Sigmoid colon (tissue), 7 donors: ENCODE results near the gene NNMT. TPM values are rescaled to one million over a fixed set of nuclear protein-coding genes. Genes with fewer than 3 reads are reported as not detected.

Source experiments
- DNase-seq: peaks from one replicate; pipeline ENCODE4 v3.0.0-alpha.2; 2019
- H3K27ac ChIP-seq, 4 donors: fragments of 200-600 bp; sonication (generic); one replicate each; pipeline ENCODE4 v1.5.1; 2016 to 2019; ENCODE audit warnings: mild to moderate bottlenecking in 1 of 4
- H3K27me3 ChIP-seq, 3 donors: fragments of 200-600 bp; sonication (generic); one replicate each; pipeline ENCODE4 v1.5.1; 2019; ENCODE audit warnings: mild to moderate bottlenecking in 1 of 3
- H3K36me3 ChIP-seq, 4 donors: fragments of 200-600 bp; sonication (generic); one replicate each; pipeline ENCODE4 v1.5.1; 2016 to 2019
- H3K4me1 ChIP-seq, 4 donors: fragments of 200-600 bp; sonication (generic); one replicate each; pipeline ENCODE4 v1.5.1; 2017 to 2019
- H3K4me3 ChIP-seq, 4 donors: fragments of 200-600 bp; sonication (generic); one replicate each; pipeline ENCODE4 v1.5.1; 2017 to 2019; ENCODE audit warnings: mild to moderate bottlenecking in 2 of 4, moderate library complexity in 1 of 4
- H3K9me3 ChIP-seq, 4 donors: fragments of 200-600 bp in 3 of 4; sonication (generic) in 3 of 4; one replicate each; pipeline versions ENCODE4 v1.5.1 to v1.6.1; 2013 to 2019
- EP300 ChIP-seq, 4 donors: sonication (generic); formaldehyde crosslinking; IDR thresholded peaks; one replicate each; pipeline ENCODE4 v1.6.1; 2017; ENCODE audit warnings: antibody characterized with exemption in 4 of 4
- POLR2A ChIP-seq, 2 donors: fragments of 450-650 bp; IDR thresholded peaks; one replicate each; pipeline ENCODE4 v1.6.1; 2016; ENCODE audit warnings: antibody characterized with exemption in 2 of 2, mild to moderate bottlenecking in 2 of 2, moderate library complexity in 2 of 2
- POLR2AphosphoS5 ChIP-seq, 4 donors: sonication (generic); formaldehyde crosslinking; IDR thresholded peaks; one replicate each; pipeline ENCODE4 v1.6.1; 2017; ENCODE audit warnings: antibody characterized with exemption in 4 of 4
- WGBS, 2 donors: extraction: QIAGEN DNeasy Blood & Tissue Kit; methylation state at CpG; one replicate each; pipeline ENCODE4 v1.1.7; 2013; 5-methylcytosine and 5-hydroxymethylcytosine counted together
- intact Hi-C: fragments of 100-400 bp; cut with DNase I; formaldehyde crosslinking; loops from one replicate; pipeline ENCODE4 v1.15.1; 2023
- polyA plus RNA-seq, 3 donors: library from polyadenylated mRNA; stranded (reverse); fragments of 200-250 nt; gene quantifications; one replicate each; pipeline ENCODE4 v1.2.3, GENCODE V29; 2013
- total RNA-seq, 4 donors: library from RNA; depleted of rRNA; stranded (reverse); fragments of >200 nt; gene quantifications; one replicate each; pipeline ENCODE4 v1.1.0, GENCODE V29; 2016
- TF ChIP-seq, protein P1 (sequence below), 4 experiments: fragments of 450-650 bp in 3 of 4; fragments of 200-600 bp in 1 of 4; IDR thresholded peaks; one replicate each; pipeline ENCODE4 v1.5.1; 2016 to 2019; ENCODE audit warnings: antibody characterized with exemption in 4 of 4, mild to moderate bottlenecking in 3 of 4, moderate library complexity in 2 of 4
- donor health status: healthy with polysubstance abuse.
- donor health status: Bipolar disorder and iron deficiency.
- donor health status: healthy.

Gene NNMT
- total and polyA plus RNA-seq, 7 donors = 28.0 to 960 (median 208) TPM

DNA sequence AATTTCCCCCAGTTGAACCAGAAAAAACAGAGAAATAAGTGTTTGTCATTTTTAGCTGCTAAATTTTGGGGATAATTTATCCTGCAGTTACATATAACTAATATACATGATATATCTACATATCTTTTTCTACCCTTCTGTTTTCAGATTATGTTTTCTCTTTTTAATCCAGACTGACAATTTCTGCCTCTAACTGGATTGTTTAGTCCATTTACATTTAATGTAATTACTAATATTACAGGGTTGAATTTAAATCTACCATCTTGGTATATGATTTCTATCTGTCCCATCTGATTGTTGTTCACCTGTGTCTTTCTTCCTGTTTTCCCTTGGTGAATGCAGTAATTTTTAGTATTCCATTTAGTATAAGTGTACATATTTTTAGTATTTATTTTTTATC is 5.7 kb downstream of the NNMT start:
- no peak for DNase-seq
- Histone ChIP-seq H3K36me3 (peaks cover 0 to 30% (median 0%) of the 10 kb centered on the region in 4 donors), H3K4me3 (no peak overlapping the region), H3K4me1 (peaks cover 0 to 16% (median 2%) of the 10 kb centered on the region in 4 donors), H3K27ac (no peak overlapping the region), H3K9me3 (peaks cover 0 to 8% (median 0%) of the 10 kb centered on the region in 4 donors), H3K27me3 (no peaks in the 10 kb centered on the region)
- TF ChIP-seq EP300 (IDR thresholded peaks at IDR 0.05) = no peak
- TF ChIP-seq, protein P1, sequence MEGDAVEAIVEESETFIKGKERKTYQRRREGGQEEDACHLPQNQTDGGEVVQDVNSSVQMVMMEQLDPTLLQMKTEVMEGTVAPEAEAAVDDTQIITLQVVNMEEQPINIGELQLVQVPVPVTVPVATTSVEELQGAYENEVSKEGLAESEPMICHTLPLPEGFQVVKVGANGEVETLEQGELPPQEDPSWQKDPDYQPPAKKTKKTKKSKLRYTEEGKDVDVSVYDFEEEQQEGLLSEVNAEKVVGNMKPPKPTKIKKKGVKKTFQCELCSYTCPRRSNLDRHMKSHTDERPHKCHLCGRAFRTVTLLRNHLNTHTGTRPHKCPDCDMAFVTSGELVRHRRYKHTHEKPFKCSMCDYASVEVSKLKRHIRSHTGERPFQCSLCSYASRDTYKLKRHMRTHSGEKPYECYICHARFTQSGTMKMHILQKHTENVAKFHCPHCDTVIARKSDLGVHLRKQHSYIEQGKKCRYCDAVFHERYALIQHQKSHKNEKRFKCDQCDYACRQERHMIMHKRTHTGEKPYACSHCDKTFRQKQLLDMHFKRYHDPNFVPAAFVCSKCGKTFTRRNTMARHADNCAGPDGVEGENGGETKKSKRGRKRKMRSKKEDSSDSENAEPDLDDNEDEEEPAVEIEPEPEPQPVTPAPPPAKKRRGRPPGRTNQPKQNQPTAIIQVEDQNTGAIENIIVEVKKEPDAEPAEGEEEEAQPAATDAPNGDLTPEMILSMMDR (IDR thresholded peaks at IDR 0.05) = no peak
- TF ChIP-seq POLR2A (IDR thresholded peaks at IDR 0.05) = no peak
- no peak for TF ChIP-seq POLR2AphosphoS5 (IDR thresholded peaks at IDR 0.05)
- intact Hi-C loops = no loop called here

DNA sequence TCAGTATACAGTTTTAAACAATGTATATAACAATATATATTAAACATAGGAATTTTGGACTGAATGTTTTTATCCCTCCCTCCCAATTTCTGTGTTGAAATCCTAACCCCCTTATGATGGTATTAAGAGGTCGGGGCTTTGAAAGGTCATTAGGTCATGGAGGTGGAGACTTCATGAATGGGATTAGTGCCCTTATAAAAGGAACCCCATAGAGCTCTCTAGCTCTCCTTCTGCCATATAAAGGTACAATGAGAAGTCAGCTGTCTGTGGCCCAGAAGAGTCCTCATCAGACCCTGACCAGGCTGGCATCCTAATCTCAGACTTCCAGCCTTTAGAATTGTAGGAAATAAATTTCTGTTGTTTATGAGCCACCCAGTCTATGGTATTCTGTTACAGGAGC is 6.5 kb downstream of the NNMT start:
- peaks cover 0 to 8% (median 0%) of the 10 kb centered on the region in 4 donors for H3K9me3 ChIP-seq
- intact Hi-C loops = no loop called here
- H3K36me3 ChIP-seq = peaks cover 0 to 30% (median 0%) of the 10 kb centered on the region in 4 donors
- no peak for DNase-seq
- H3K27ac ChIP-seq = no peak overlapping the region
- peaks cover 0 to 13% (median 3%) of the 10 kb centered on the region in 4 donors for H3K4me1 ChIP-seq
- 54 to 66% methylated on average over 1 of the region's 1 CpG for WGBS, 2 donors
- H3K4me3 ChIP-seq = no peak overlapping the region
- H3K27me3 ChIP-seq = no peaks in the 10 kb centered on the region
- no peak for TF ChIP-seq EP300 (IDR thresholded peaks at IDR 0.05)
- no peak for TF ChIP-seq POLR2A (IDR thresholded peaks at IDR 0.05)
- TF ChIP-seq, protein P1 (IDR thresholded peaks at IDR 0.05) = no peak
- TF ChIP-seq POLR2AphosphoS5 (IDR thresholded peaks at IDR 0.05) = no peak

- H3K36me3 ChIP-seq = peaks cover 0 to 22% (median 0%) of the 10 kb centered on the region in 4 donors
- peaks cover 0 to 8% (median 0%) of the 10 kb centered on the region in 4 donors for H3K9me3 ChIP-seq
- intact Hi-C loops = no loop called here
- H3K4me1 ChIP-seq = peaks cover 0 to 18% (median 8%) of the 10 kb centered on the region in 4 donors
- TF ChIP-seq POLR2AphosphoS5 (IDR thresholded peaks at IDR 0.05) = no peak
- TF ChIP-seq EP300 (IDR thresholded peaks at IDR 0.05) = no peak
- no peak for TF ChIP-seq POLR2A (IDR thresholded peaks at IDR 0.05)
- TF ChIP-seq, protein P1 (IDR thresholded peaks at IDR 0.05) = no peak
- H3K27ac ChIP-seq = no peak overlapping the region
- 14 to 66% methylated on average over 1 of the region's 1 CpG for WGBS, 2 donors
- DNase-seq = no peak
- no peaks in the 10 kb centered on the region for H3K27me3 ChIP-seq
- H3K4me3 ChIP-seq = no peak overlapping the region
Observed at GRCh38 chr11:114304065-114304464, 7.9 kb downstream of the NNMT start.

GRCh38 chr11:114304969-114305368 is 8.8 kb downstream of the NNMT start:
- Histone ChIP-seq H3K4me1 (peaks cover 0 to 18% (median 8%) of the 10 kb centered on the region in 4 donors), H3K27ac (no peak overlapping the region), H3K9me3 (peaks cover 0 to 5% (median 0%) of the 10 kb centered on the region in 4 donors), H3K4me3 (no peak overlapping the region), H3K27me3 (no peaks in the 10 kb centered on the region), H3K36me3 (peaks cover 0 to 17% (median under 1%) of the 10 kb centered on the region in 4 donors)
- TF ChIP-seq POLR2AphosphoS5 (IDR thresholded peaks at IDR 0.05) (no peak), POLR2A (IDR thresholded peaks at IDR 0.05) (no peak), EP300 (IDR thresholded peaks at IDR 0.05) (no peak)
- TF ChIP-seq, protein P1 (IDR thresholded peaks at IDR 0.05) = no peak
- DNase-seq = no peak
- intact Hi-C loops = no loop called here
- 66 to 71% methylated on average over 1 of the region's 1 CpG for WGBS, 2 donors
